Neural cell (in vitro differentiated cells): ENCODE measurements around the gene LRRC18.

Source experiments
- EZH2 ChIP-seq: fragments of 200-600, 300-800 bp; shearing (Covaris generic), sonication (generic); IDR thresholded peaks from 2 replicates; pipeline ENCODE4 v1.6.1; 2014; ENCODE audit warnings: antibody characterized with exemption, low read length, borderline replicate concordance, mild to moderate bottlenecking; ENCODE audit not compliant: insufficient read depth, poor library complexity, severe bottlenecking
- POLR2AphosphoS5 ChIP-seq: IDR thresholded peaks from 2 replicates; pipeline ENCODE4 v1.6.1; 2012
- TAF1 ChIP-seq: IDR thresholded peaks from 2 replicates; pipeline ENCODE4 v1.6.1; 2012; ENCODE audit warnings: low read depth
- TF ChIP-seq, protein P1 (sequence below): fragments of 450-650 bp; IDR thresholded peaks from 2 replicates; pipeline ENCODE4 v1.5.1; 2014; ENCODE audit warnings: antibody characterized with exemption, mild to moderate bottlenecking, moderate library complexity; ENCODE audit not compliant: poor library complexity, severe bottlenecking
- TF ChIP-seq, protein P2 (sequence below): IDR thresholded peaks from 2 replicates; pipeline ENCODE4 v1.6.1; 2012; ENCODE audit warnings: borderline replicate concordance

GRCh38 chr10:48895803-48896195 lies 43.8 kb downstream of the LRRC18 start:
- TF ChIP-seq, protein P1, sequence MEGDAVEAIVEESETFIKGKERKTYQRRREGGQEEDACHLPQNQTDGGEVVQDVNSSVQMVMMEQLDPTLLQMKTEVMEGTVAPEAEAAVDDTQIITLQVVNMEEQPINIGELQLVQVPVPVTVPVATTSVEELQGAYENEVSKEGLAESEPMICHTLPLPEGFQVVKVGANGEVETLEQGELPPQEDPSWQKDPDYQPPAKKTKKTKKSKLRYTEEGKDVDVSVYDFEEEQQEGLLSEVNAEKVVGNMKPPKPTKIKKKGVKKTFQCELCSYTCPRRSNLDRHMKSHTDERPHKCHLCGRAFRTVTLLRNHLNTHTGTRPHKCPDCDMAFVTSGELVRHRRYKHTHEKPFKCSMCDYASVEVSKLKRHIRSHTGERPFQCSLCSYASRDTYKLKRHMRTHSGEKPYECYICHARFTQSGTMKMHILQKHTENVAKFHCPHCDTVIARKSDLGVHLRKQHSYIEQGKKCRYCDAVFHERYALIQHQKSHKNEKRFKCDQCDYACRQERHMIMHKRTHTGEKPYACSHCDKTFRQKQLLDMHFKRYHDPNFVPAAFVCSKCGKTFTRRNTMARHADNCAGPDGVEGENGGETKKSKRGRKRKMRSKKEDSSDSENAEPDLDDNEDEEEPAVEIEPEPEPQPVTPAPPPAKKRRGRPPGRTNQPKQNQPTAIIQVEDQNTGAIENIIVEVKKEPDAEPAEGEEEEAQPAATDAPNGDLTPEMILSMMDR = no peak
- TF ChIP-seq EZH2 (no peak), POLR2AphosphoS5 (no peak), TAF1 (no peak)
- TF ChIP-seq, protein P2, sequence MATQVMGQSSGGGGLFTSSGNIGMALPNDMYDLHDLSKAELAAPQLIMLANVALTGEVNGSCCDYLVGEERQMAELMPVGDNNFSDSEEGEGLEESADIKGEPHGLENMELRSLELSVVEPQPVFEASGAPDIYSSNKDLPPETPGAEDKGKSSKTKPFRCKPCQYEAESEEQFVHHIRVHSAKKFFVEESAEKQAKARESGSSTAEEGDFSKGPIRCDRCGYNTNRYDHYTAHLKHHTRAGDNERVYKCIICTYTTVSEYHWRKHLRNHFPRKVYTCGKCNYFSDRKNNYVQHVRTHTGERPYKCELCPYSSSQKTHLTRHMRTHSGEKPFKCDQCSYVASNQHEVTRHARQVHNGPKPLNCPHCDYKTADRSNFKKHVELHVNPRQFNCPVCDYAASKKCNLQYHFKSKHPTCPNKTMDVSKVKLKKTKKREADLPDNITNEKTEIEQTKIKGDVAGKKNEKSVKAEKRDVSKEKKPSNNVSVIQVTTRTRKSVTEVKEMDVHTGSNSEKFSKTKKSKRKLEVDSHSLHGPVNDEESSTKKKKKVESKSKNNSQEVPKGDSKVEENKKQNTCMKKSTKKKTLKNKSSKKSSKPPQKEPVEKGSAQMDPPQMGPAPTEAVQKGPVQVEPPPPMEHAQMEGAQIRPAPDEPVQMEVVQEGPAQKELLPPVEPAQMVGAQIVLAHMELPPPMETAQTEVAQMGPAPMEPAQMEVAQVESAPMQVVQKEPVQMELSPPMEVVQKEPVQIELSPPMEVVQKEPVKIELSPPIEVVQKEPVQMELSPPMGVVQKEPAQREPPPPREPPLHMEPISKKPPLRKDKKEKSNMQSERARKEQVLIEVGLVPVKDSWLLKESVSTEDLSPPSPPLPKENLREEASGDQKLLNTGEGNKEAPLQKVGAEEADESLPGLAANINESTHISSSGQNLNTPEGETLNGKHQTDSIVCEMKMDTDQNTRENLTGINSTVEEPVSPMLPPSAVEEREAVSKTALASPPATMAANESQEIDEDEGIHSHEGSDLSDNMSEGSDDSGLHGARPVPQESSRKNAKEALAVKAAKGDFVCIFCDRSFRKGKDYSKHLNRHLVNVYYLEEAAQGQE = no peak
